GM12878 (cell line): ENCODE measurements around the gene FZD10. TPM values are rescaled to one million over a fixed set of nuclear protein-coding genes. Genes with fewer than 3 reads are reported as not detected.

Source experiments
- ATAC-seq: fragments of 200-7000 bp; cut with Tn5 transposase; 3 replicates; pipeline ENCODE4 v1.9.1; 2020; ENCODE audit warnings: mild to moderate bottlenecking, moderate library complexity
- BruUV-seq: library from RNA; stranded (reverse); fragments of 400-500 nt; replicated peaks from 2 replicates; lab custom pipeline; 2021; lab: Mats Ljungman, UMichigan
- CTCF ChIA-PET: fragments of 300-600 bp; sonication (Branson Sonifier 250); formaldehyde crosslinking; extraction: SDS; loops from one replicate; lab custom pipeline; 2021; ENCODE audit warnings: inconsistent platforms; lab: Yijun Ruan, JAX
- POLR2A ChIA-PET: fragments of 350-600 bp; formaldehyde crosslinking; extraction: SDS; loops from one replicate; lab custom pipeline; 2021; ENCODE audit warnings: inconsistent platforms; lab: Charles Lee
- RAD21 ChIA-PET: fragments of 300-600 bp; sonication (Branson Sonifier 250); formaldehyde crosslinking; loops from one replicate; lab custom pipeline; 2023; ENCODE audit warnings: antibody characterized with exemption; ENCODE audit not compliant: unreplicated experiment; lab: Charles Lee
- SMC1A ChIA-PET: fragments of 300-600 bp; sonication (Branson Sonifier 250); formaldehyde crosslinking; loops from one replicate; lab custom pipeline; 2023; ENCODE audit not compliant: unreplicated experiment, uncharacterized antibody; lab: Charles Lee
- DNase-seq: peaks from one replicate; pipeline ENCODE4 v3.0.0-alpha.2; 2011; ENCODE audit warnings: low read depth, low spot score
- FAIRE-seq: peaks from 3 replicates; lab custom pipeline; 2011; peaks lifted over from hg19 to GRCh38; lab: Jason Lieb, UNC
- H2AFZ ChIP-seq: 2 replicates; pipeline ENCODE4 v1.6.0; 2011; ENCODE audit warnings: low read depth, low read length, control low read depth; ENCODE audit not compliant: control insufficient read depth
- H3K27ac ChIP-seq: 2 replicates; pipeline ENCODE4 v1.5.1; 2011; ENCODE audit warnings: control low read depth; ENCODE audit not compliant: control insufficient read depth, insufficient read depth
- H3K27me3 ChIP-seq, 2 experiments: replicated peaks in 1 of 2; 2 replicates each; pipeline versions ENCODE4 v1.6.0 to v1.6.1; 2011; ENCODE audit warnings: low read length in 1 of 2; ENCODE audit not compliant: control insufficient read depth in 2 of 2, insufficient read depth in 2 of 2
- H3K36me3 ChIP-seq, 2 experiments: 2 replicates each; pipeline ENCODE4 v1.5.1; 2011; ENCODE audit warnings: low read length in 1 of 2; ENCODE audit not compliant: control insufficient read depth in 2 of 2, insufficient read depth in 2 of 2
- H3K4me1 ChIP-seq: 2 replicates; pipeline ENCODE4 v1.6.1; 2011; ENCODE audit warnings: mild to moderate bottlenecking, low read length, moderate library complexity, mixed read lengths; ENCODE audit not compliant: control insufficient read depth, insufficient read depth
- H3K4me2 ChIP-seq: 2 replicates; pipeline ENCODE4 v1.6.0; 2011; ENCODE audit warnings: control low read depth; ENCODE audit not compliant: control insufficient read depth, insufficient read depth
- H3K4me3 ChIP-seq: fragments of 200-600 bp; sonication (generic); 2 replicates; pipeline ENCODE4 v1.5.1; 2016
- H3K79me2 ChIP-seq: 2 replicates; pipeline ENCODE4 v1.6.0; 2011; ENCODE audit warnings: low read length; ENCODE audit not compliant: control insufficient read depth, insufficient read depth
- H3K9ac ChIP-seq: 2 replicates; pipeline ENCODE4 v1.8.0; 2011; ENCODE audit warnings: low read length, control low read depth, mixed read lengths; ENCODE audit not compliant: control insufficient read depth, insufficient read depth
- H3K9me3 ChIP-seq: replicated peaks from 3 replicates; pipeline ENCODE4 v1.5.1; 2011; ENCODE audit warnings: mild to moderate bottlenecking, low read length; ENCODE audit not compliant: control insufficient read depth, insufficient read depth
- H4K20me1 ChIP-seq: 2 replicates; pipeline ENCODE4 v1.6.0; 2011; ENCODE audit not compliant: control insufficient read depth, insufficient read depth
- CBX5 ChIP-seq: sonication (generic); IDR thresholded peaks from 2 replicates; pipeline ENCODE4 v1.6.1; 2016; ENCODE audit warnings: low read depth, moderate library complexity, mild to moderate bottlenecking, inconsistent platforms
- EP300 ChIP-seq, 2 experiments: fragments of 150-350 bp in 1 of 2; IDR thresholded peaks; 2 replicates each; pipeline ENCODE4 v1.6.1; 2011 to 2012; ENCODE audit warnings: low read depth in 2 of 2, low read length in 2 of 2, borderline replicate concordance in 1 of 2, improper control_type of control experiment in 1 of 2, inconsistent platforms in 1 of 2; ENCODE audit not compliant: control insufficient read depth in 1 of 2
- JUND ChIP-seq: IDR thresholded peaks from 2 replicates; pipeline ENCODE4 v1.6.1; 2012; ENCODE audit warnings: low read depth, mild to moderate bottlenecking, low read length, improper control_type of control experiment, moderate library complexity
- LARP7 ChIP-seq: fragments of 450-650 bp; IDR thresholded peaks from 2 replicates; pipeline ENCODE4 v1.6.1; 2017; ENCODE audit warnings: mild to moderate bottlenecking
- RBBP5 ChIP-seq: fragments of 200-600 bp; sonication (generic); conservative IDR thresholded peaks from 2 replicates; pipeline ENCODE4 v1.6.1; 2016
- SMAD1 ChIP-seq: fragments of 450-650 bp; IDR thresholded peaks from 2 replicates; pipeline ENCODE4 v1.6.1; 2018; ENCODE audit warnings: mild to moderate bottlenecking, low read depth; ENCODE audit not compliant: partially characterized antibody
- SMC3 ChIP-seq: IDR thresholded peaks from 2 replicates; pipeline ENCODE4 v1.6.1; 2011; ENCODE audit warnings: low read length, improper control_type of control experiment, borderline replicate concordance
- STAT1 ChIP-seq: fragments of 450-650 bp; conservative IDR thresholded peaks from 2 replicates; pipeline ENCODE4 v1.6.1; 2014; ENCODE audit warnings: antibody characterized with exemption, mild to moderate bottlenecking
- STAT3 ChIP-seq: IDR thresholded peaks from 2 replicates; pipeline ENCODE4 v1.6.1; 2011; ENCODE audit warnings: low read depth, low read length, improper control_type of control experiment
- SUPT20H ChIP-seq: IDR thresholded peaks from 2 replicates; pipeline ENCODE4 v1.6.1; 2011; ENCODE audit warnings: low read depth, mild to moderate bottlenecking, low read length, moderate library complexity, borderline replicate concordance; ENCODE audit not compliant: control insufficient read depth
- TBL1XR1 ChIP-seq: IDR thresholded peaks from 2 replicates; pipeline ENCODE4 v1.6.1; 2012; ENCODE audit warnings: low read depth, low read length, improper control_type of control experiment
- TCF12 ChIP-seq: IDR thresholded peaks from 2 replicates; pipeline ENCODE4 v1.6.1; 2011; ENCODE audit warnings: low read depth, mild to moderate bottlenecking, low read length
- WGBS: methylation state at CpG from one replicate; pipeline ENCODE4 v1.1.6; 2016; ENCODE audit warnings: low lambda C conversion rate; ENCODE audit not compliant: insufficient replicate concordance, insufficient coverage; ENCODE audit errors: missing lambda C conversion rate; 5-methylcytosine and 5-hydroxymethylcytosine counted together
- in situ Hi-C: fragments of 300-500 bp; cut with MboI; formaldehyde crosslinking; loops from 9 replicates; pipeline ENCODE4 v1.14.3; 2018; ENCODE audit warnings: mixed read lengths
- intact Hi-C: fragments of 100-400 bp; cut with micrococcal nuclease; formaldehyde crosslinking; loops from one replicate; pipeline ENCODE4 v1.14.2; 2022; ENCODE audit not compliant: unreplicated experiment
- polyA plus RNA-seq, 11 experiments: library from polyadenylated mRNA; depleted of rRNA in 4 of 11; unstranded in 6 of 11; stranded (reverse) in 5 of 11; fragments of >200 nt; fragmentation: Nextera tagmentation in 4 of 11; fragmentation: Illumina TruSeq in 1 of 11; extraction: Ambion mirVana in 4 of 11; extraction: Trizol in 1 of 11; gene quantifications; 1 replicate in 1 of 11; 2 replicates in 10 of 11; pipeline versions ENCODE4 v1.2.1 to v1.2.3, GENCODE V29; 2011 to 2016; ENCODE audit warnings: inconsistent platforms in 2 of 11, missing spikeins in 2 of 11, low read depth in 1 of 11
- total RNA-seq, 4 experiments: library from RNA; depleted of rRNA in 3 of 4; stranded (reverse); fragments of >200 nt in 3 of 4; fragmentation: Illumina TruSeq in 1 of 4; extraction: Trizol in 1 of 4; gene quantifications; 2 replicates each; pipeline versions ENCODE4 v1.2.1 to v1.2.3, GENCODE V29; 2013 to 2021
- TF ChIP-seq, protein P1 (sequence below): fragments of 450-650 bp; IDR thresholded peaks from 2 replicates; pipeline ENCODE4 v1.6.1; 2016; ENCODE audit warnings: mild to moderate bottlenecking
- TF ChIP-seq, protein P2 (sequence below): IDR thresholded peaks from 2 replicates; pipeline ENCODE4 v1.6.1; 2012; ENCODE audit warnings: improper control_type of control experiment, low read depth, low read length; ENCODE audit not compliant: insufficient replicate concordance
- TF ChIP-seq, protein P3 (sequence below): IDR thresholded peaks from 2 replicates; pipeline ENCODE4 v1.6.1; 2011; ENCODE audit warnings: mild to moderate bottlenecking, low read depth, low read length, moderate library complexity; ENCODE audit not compliant: insufficient replicate concordance
- TF ChIP-seq, protein P4 (sequence below): IDR thresholded peaks from 2 replicates; pipeline ENCODE4 v1.6.1; 2012; ENCODE audit warnings: low read depth, low read length, improper control_type of control experiment

FZD10 gene
- total and polyA plus RNA-seq, 10 of the 15 experiments (the other 5 are each of a cell fraction or from before 2014, with no cell fraction given), result not detected

DNA sequence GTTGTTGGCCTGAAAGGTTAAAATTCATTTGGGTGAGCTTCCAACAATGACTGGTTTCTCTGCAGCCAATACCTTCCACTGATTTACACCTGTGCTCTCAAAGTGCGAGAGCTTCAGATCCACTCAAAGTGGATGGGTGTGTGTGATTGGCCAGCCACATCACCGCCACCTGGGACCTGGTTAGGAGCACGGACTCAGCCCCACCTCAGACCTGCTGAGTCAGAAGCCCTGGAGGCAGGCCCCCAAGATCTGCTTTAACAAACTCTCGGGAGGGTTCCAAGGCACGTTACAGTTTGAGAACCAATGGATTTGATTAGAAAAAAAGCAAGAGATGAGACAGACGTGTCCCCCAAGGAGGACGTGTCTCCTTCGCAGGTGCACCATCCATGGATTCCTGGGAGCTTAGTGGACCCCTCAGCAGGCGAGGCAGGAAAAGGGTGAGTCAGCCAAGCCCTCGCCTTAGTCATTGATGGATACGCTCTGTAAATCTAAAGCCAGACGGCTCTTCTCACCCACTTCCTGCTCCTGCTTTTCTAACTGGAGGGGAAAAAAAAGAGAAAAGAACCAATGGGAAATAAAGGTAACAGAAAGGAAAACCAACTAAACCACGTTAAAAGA lies 24.5 kb downstream of the FZD10 start:
- no peak overlapping the region for H3K4me2 ChIP-seq
- ChIA-PET CTCF (no interaction called here), RAD21 (no interaction called here), POLR2A (no interaction called here), SMC1A (no interaction called here)
- in situ Hi-C loops, result no loop called here
- WGBS, result 14% methylated on average over 13 of the region's 13 CpGs
- DNase-seq (no peak), ATAC-seq (no peak), FAIRE-seq (no peak)
- H4K20me1 ChIP-seq, result no peaks in the 10 kb centered on the region
- BruUV-seq, result no TSS peak
- H3K79me2 ChIP-seq, result no peaks in the 10 kb centered on the region
- no peaks in the 10 kb centered on the region for H3K9me3 ChIP-seq
- intact Hi-C loops, result no loop called here
- no peak overlapping the region for H3K4me3 ChIP-seq
- H3K27ac ChIP-seq, result no peak overlapping the region
- H3K9ac ChIP-seq, result no peak overlapping the region
- no peaks in the 10 kb centered on the region for H3K4me1 ChIP-seq
- no peaks in the 10 kb centered on the region for H3K27me3 ChIP-seq
- no peaks in the 10 kb centered on the region for H3K36me3 ChIP-seq
- H2AFZ ChIP-seq, result no peak overlapping the region
- TF ChIP-seq JUND (no peak), SUPT20H (no peak), STAT1 (no peak), TCF12 (no peak), LARP7 (no peak), TBL1XR1 (no peak), SMC3 (no peak), EP300 (IDR thresholded peaks at IDR 0.05; ENCODE audit: borderline replicate concordance in 1 of 2, control insufficient read depth in 1 of 2, low read depth in 2 of 2, low read length in 2 of 2) (no peak), RBBP5 (no peak), SMAD1 (no peak), STAT3 (no peak), CBX5 (no peak)
- TF ChIP-seq, protein P1, sequence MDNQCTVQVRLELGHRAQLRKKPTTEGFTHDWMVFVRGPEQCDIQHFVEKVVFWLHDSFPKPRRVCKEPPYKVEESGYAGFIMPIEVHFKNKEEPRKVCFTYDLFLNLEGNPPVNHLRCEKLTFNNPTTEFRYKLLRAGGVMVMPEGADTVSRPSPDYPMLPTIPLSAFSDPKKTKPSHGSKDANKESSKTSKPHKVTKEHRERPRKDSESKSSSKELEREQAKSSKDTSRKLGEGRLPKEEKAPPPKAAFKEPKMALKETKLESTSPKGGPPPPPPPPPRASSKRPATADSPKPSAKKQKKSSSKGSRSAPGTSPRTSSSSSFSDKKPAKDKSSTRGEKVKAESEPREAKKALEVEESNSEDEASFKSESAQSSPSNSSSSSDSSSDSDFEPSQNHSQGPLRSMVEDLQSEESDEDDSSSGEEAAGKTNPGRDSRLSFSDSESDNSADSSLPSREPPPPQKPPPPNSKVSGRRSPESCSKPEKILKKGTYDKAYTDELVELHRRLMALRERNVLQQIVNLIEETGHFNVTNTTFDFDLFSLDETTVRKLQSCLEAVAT, result no peak
- TF ChIP-seq, protein P2, sequence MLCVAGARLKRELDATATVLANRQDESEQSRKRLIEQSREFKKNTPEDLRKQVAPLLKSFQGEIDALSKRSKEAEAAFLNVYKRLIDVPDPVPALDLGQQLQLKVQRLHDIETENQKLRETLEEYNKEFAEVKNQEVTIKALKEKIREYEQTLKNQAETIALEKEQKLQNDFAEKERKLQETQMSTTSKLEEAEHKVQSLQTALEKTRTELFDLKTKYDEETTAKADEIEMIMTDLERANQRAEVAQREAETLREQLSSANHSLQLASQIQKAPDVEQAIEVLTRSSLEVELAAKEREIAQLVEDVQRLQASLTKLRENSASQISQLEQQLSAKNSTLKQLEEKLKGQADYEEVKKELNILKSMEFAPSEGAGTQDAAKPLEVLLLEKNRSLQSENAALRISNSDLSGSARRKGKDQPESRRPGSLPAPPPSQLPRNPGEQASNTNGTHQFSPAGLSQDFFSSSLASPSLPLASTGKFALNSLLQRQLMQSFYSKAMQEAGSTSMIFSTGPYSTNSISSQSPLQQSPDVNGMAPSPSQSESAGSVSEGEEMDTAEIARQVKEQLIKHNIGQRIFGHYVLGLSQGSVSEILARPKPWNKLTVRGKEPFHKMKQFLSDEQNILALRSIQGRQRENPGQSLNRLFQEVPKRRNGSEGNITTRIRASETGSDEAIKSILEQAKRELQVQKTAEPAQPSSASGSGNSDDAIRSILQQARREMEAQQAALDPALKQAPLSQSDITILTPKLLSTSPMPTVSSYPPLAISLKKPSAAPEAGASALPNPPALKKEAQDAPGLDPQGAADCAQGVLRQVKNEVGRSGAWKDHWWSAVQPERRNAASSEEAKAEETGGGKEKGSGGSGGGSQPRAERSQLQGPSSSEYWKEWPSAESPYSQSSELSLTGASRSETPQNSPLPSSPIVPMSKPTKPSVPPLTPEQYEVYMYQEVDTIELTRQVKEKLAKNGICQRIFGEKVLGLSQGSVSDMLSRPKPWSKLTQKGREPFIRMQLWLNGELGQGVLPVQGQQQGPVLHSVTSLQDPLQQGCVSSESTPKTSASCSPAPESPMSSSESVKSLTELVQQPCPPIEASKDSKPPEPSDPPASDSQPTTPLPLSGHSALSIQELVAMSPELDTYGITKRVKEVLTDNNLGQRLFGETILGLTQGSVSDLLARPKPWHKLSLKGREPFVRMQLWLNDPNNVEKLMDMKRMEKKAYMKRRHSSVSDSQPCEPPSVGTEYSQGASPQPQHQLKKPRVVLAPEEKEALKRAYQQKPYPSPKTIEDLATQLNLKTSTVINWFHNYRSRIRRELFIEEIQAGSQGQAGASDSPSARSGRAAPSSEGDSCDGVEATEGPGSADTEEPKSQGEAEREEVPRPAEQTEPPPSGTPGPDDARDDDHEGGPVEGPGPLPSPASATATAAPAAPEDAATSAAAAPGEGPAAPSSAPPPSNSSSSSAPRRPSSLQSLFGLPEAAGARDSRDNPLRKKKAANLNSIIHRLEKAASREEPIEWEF, result no peak
- TF ChIP-seq, protein P3, sequence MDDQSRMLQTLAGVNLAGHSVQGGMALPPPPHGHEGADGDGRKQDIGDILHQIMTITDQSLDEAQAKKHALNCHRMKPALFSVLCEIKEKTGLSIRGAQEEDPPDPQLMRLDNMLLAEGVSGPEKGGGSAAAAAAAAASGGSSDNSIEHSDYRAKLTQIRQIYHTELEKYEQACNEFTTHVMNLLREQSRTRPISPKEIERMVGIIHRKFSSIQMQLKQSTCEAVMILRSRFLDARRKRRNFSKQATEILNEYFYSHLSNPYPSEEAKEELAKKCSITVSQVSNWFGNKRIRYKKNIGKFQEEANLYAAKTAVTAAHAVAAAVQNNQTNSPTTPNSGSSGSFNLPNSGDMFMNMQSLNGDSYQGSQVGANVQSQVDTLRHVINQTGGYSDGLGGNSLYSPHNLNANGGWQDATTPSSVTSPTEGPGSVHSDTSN, result no peak
- TF ChIP-seq, protein P4, sequence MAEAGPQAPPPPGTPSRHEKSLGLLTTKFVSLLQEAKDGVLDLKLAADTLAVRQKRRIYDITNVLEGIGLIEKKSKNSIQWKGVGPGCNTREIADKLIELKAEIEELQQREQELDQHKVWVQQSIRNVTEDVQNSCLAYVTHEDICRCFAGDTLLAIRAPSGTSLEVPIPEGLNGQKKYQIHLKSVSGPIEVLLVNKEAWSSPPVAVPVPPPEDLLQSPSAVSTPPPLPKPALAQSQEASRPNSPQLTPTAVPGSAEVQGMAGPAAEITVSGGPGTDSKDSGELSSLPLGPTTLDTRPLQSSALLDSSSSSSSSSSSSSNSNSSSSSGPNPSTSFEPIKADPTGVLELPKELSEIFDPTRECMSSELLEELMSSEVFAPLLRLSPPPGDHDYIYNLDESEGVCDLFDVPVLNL, result no peak
